Naive thymus-derived CD4-positive, alpha-beta T cell (primary cell): ENCODE measurements around the gene FAM120B. TPM values are rescaled to one million over a fixed set of nuclear protein-coding genes. Genes with fewer than 3 reads are reported as not detected.
"Not testable (repeated sequence)": the region's sequence is repeated elsewhere in the genome, so short reads cannot be mapped to it uniquely, and the experiment has no call there.

Experiments
- ATAC-seq: fragments of 150-1000 bp; cut with Tn5 transposase; 2 replicates; pipeline ENCODE4 v1.10.0; 2021; ENCODE audit warnings: mild to moderate bottlenecking, moderate library complexity
- CTCF ChIA-PET: fragments of 350-600 bp; sonication (Branson Sonifier 250); formaldehyde crosslinking; loops from one replicate; lab custom pipeline; 2021; ENCODE audit warnings: antibody characterized with exemption; lab: Charles Lee
- POLR2A ChIA-PET: fragments of 350-600 bp; sonication (Branson Sonifier 250); formaldehyde crosslinking; loops from one replicate; lab custom pipeline; 2021; ENCODE audit warnings: antibody characterized with exemption, inconsistent platforms; lab: Charles Lee
- DNase-seq, 9 donors: peaks; one replicate each; pipeline versions ENCODE4 v3.0.0 to v3.0.0-alpha.2; 2020 to 2022; ENCODE audit warnings: mixed read lengths in 1 of 9
- H3K27ac ChIP-seq: one replicate; pipeline ENCODE4 v1.7.0; 2013; ENCODE audit warnings: mild to moderate bottlenecking, low read depth, low read length, moderate library complexity
- H3K27me3 ChIP-seq, 2 donors: one replicate each; pipeline ENCODE4 v1.7.0; 2013; ENCODE audit warnings: low read length in 2 of 2, mild to moderate bottlenecking in 2 of 2, moderate library complexity in 2 of 2; ENCODE audit not compliant: control insufficient read depth in 2 of 2, insufficient read depth in 2 of 2
- H3K36me3 ChIP-seq, 3 experiments: 1 replicate in 2 of 3; 2 replicates in 1 of 3; pipeline ENCODE4 v1.7.0; 2013; ENCODE audit warnings: low read length in 3 of 3, mild to moderate bottlenecking in 3 of 3, moderate library complexity in 1 of 3; ENCODE audit not compliant: insufficient read depth in 3 of 3, control insufficient read depth in 2 of 3
- H3K4me1 ChIP-seq, 2 donors: one replicate each; pipeline ENCODE4 v1.7.0; 2013; ENCODE audit warnings: low read length in 2 of 2, mild to moderate bottlenecking in 2 of 2, moderate library complexity in 1 of 2; ENCODE audit not compliant: control insufficient read depth in 2 of 2, insufficient read depth in 2 of 2
- H3K4me3 ChIP-seq: 2 replicates; pipeline ENCODE4 v1.7.0; 2013; ENCODE audit warnings: mild to moderate bottlenecking, low read length
- H3K9me3 ChIP-seq, 3 experiments: 1 replicate in 2 of 3; 2 replicates in 1 of 3; pipeline ENCODE4 v1.7.0; 2013; ENCODE audit warnings: low read length in 3 of 3; ENCODE audit not compliant: control insufficient read depth in 2 of 3
- H3K27ac Mint-ChIP-seq, 9 donors: one replicate each; pipeline ENCODE4 v1.8.0; 2020 to 2022; ENCODE audit warnings: mixed read lengths in 9 of 9, mild to moderate bottlenecking in 8 of 9, moderate library complexity in 5 of 9, inconsistent platforms in 2 of 9
- H3K27me3 Mint-ChIP-seq, 5 donors: one replicate each; pipeline ENCODE4 v1.8.0; 2021 to 2022; ENCODE audit warnings: mixed read lengths in 5 of 5, mild to moderate bottlenecking in 1 of 5
- H3K36me3 Mint-ChIP-seq, 5 donors: one replicate each; pipeline ENCODE4 v1.8.0; 2020 to 2022; ENCODE audit warnings: mixed read lengths in 5 of 5, mild to moderate bottlenecking in 3 of 5, inconsistent platforms in 1 of 5
- H3K4me1 Mint-ChIP-seq, 7 donors: one replicate each; pipeline ENCODE4 v1.8.0; 2020 to 2022; ENCODE audit warnings: mixed read lengths in 7 of 7, mild to moderate bottlenecking in 3 of 7, inconsistent platforms in 1 of 7
- H3K4me3 Mint-ChIP-seq, 10 donors: one replicate each; pipeline ENCODE4 v1.8.0; 2020 to 2022; ENCODE audit warnings: mild to moderate bottlenecking in 10 of 10, mixed read lengths in 10 of 10, moderate library complexity in 6 of 10, inconsistent platforms in 2 of 10
- H3K9me3 Mint-ChIP-seq, 11 donors: one replicate each; pipeline ENCODE4 v1.8.0; 2020 to 2022; ENCODE audit warnings: mixed read lengths in 11 of 11, mild to moderate bottlenecking in 4 of 11, inconsistent platforms in 1 of 11, moderate library complexity in 1 of 11
- intact Hi-C, 2 donors: fragments of 100-400 bp; cut with micrococcal nuclease; formaldehyde crosslinking; loops; one replicate each; pipeline ENCODE4 v1.15.1; 2023
- polyA plus RNA-seq, 2 donors: library from polyadenylated mRNA; unstranded; fragments of 300-500 nt; fragmentation: Illumina TruSeq; gene quantifications; one replicate each; pipeline ENCODE4 v1.2.3, GENCODE V29; 2021
- total RNA-seq, 6 experiments: library from RNA in 5 of 6; stranded (reverse) in 5 of 6; gene quantifications; 1 replicate in 5 of 6; 2 replicates in 1 of 6; pipeline ENCODE4 v1.2.3 and lab custom pipeline; 2021 to 2026

The FAM120B gene
- total and polyA plus RNA-seq, 7 experiments from 2014 or later: 27.2 to 53.4 (median 35.5) TPM

- DNase-seq, H3K9me3 ChIP-seq, H3K4me3 ChIP-seq, intact Hi-C loops, ATAC-seq, H3K27me3 ChIP-seq, H3K4me3 Mint-ChIP-seq, H3K27ac ChIP-seq, CTCF ChIA-PET, H3K27me3 Mint-ChIP-seq, H3K4me1 ChIP-seq: not testable (repeated sequence)
- H3K36me3 ChIP-seq: peaks cover 12 to 38% (median 16%) of the 10 kb centered on the region in 3 experiments
- H3K9me3 Mint-ChIP-seq: peaks cover 0 to 31% (median 8%) of the 10 kb centered on the region in 11 donors
- peaks cover 13 to 79% (median 65%) of the 10 kb centered on the region in 5 donors for H3K36me3 Mint-ChIP-seq
- H3K27ac Mint-ChIP-seq: peak overlapping the region in 3 of 9 donors; percentile 1 to 74 (median 59)
- POLR2A ChIA-PET: interaction anchor here (1.2 kb wide), 1 partner anchor 44 kb away, joined by 3 read pairs; no protein-coding TSS in a partner anchor
- peaks cover 0 to 20% (median 8%) of the 10 kb centered on the region in 7 donors for H3K4me1 Mint-ChIP-seq
Observed at GRCh38 chr6:170351456-170351855, 44.9 kb downstream of the FAM120B start.

GRCh38 chr6:170355190-170355589 is 48.6 kb downstream of the FAM120B start:
- H3K9me3 Mint-ChIP-seq: peaks cover 0 to 28% (median 8%) of the 10 kb centered on the region in 11 donors
- peaks cover 14 to 63% (median 45%) of the 10 kb centered on the region in 5 donors for H3K36me3 Mint-ChIP-seq
- POLR2A ChIA-PET: not testable (repeated sequence)

GRCh38 chr6:170355661-170356060 is 49.1 kb downstream of the FAM120B start:
- H3K27ac Mint-ChIP-seq: no peak overlapping the region
- Histone ChIP-seq H3K4me1 (no peaks in the 10 kb centered on the region), H3K36me3 (peaks cover 0 to 54% (median 4%) of the 10 kb centered on the region in 3 experiments), H3K27ac (no peak overlapping the region), H3K27me3 (no peaks in the 10 kb centered on the region), H3K4me3 (no peak overlapping the region), H3K9me3 (no peaks in the 10 kb centered on the region)
- intact Hi-C loops: no loop called here
- peaks cover 0 to 14% (median 2%) of the 10 kb centered on the region in 7 donors for H3K4me1 Mint-ChIP-seq
- no peak overlapping the region for H3K4me3 Mint-ChIP-seq
- peaks cover 0 to 28% (median 8%) of the 10 kb centered on the region in 11 donors for H3K9me3 Mint-ChIP-seq
- no peaks in the 10 kb centered on the region for H3K27me3 Mint-ChIP-seq
- POLR2A ChIA-PET: no interaction called here
- ATAC-seq (no peak), DNase-seq (no peak)
- peaks cover 12 to 58% (median 41%) of the 10 kb centered on the region in 5 donors for H3K36me3 Mint-ChIP-seq
- CTCF ChIA-PET: no interaction called here

More at GRCh38 chr6:170355190-170355589, 48.6 kb downstream of the FAM120B start:
- ATAC-seq, H3K4me3 ChIP-seq, H3K27me3 Mint-ChIP-seq, H3K27ac ChIP-seq, DNase-seq, H3K9me3 ChIP-seq, CTCF ChIA-PET, H3K4me1 ChIP-seq, H3K4me3 Mint-ChIP-seq, H3K27me3 ChIP-seq, intact Hi-C loops: not testable (repeated sequence)
- Mint-ChIP-seq H3K4me1 (peaks cover 0 to 14% (median 2%) of the 10 kb centered on the region in 7 donors), H3K27ac (peak overlapping the region in 4 of 9 donors; percentile 11 to 33 (median 15))
- peaks cover 0 to 54% (median 8%) of the 10 kb centered on the region in 3 experiments for H3K36me3 ChIP-seq

- POLR2A ChIA-PET: no interaction called here
- peaks cover 0 to 62% (median 0%) of the 10 kb centered on the region in 3 experiments for H3K36me3 ChIP-seq
- intact Hi-C loops: no loop called here
- CTCF ChIA-PET: no interaction called here
- no peaks in the 10 kb centered on the region for H3K9me3 ChIP-seq
- H3K27me3 ChIP-seq: no peaks in the 10 kb centered on the region
- H3K4me3 Mint-ChIP-seq: no peak overlapping the region
- ATAC-seq (peak; percentile 14), DNase-seq (no peak)
- H3K27me3 Mint-ChIP-seq: no peaks in the 10 kb centered on the region
- H3K27ac ChIP-seq: no peak overlapping the region
- peaks cover 0 to 5% (median 0%) of the 10 kb centered on the region in 7 donors for H3K4me1 Mint-ChIP-seq
- H3K9me3 Mint-ChIP-seq: peaks cover 0 to 9% (median 0%) of the 10 kb centered on the region in 11 donors
- peaks cover 5 to 42% (median 25%) of the 10 kb centered on the region in 5 donors for H3K36me3 Mint-ChIP-seq
- no peak overlapping the region for H3K4me3 ChIP-seq
- H3K4me1 ChIP-seq: no peaks in the 10 kb centered on the region
- H3K27ac Mint-ChIP-seq: peak overlapping the region in 2 of 9 donors; percentile 10 to 54
Observed at GRCh38 chr6:170357812-170358211, 51.3 kb downstream of the FAM120B start.

- H3K4me1 ChIP-seq: no peaks in the 10 kb centered on the region
- Mint-ChIP-seq H3K36me3 (peaks cover 5 to 39% (median 19%) of the 10 kb centered on the region in 5 donors), H3K27ac (no peak overlapping the region), H3K4me3 (no peak overlapping the region), H3K27me3 (no peaks in the 10 kb centered on the region), H3K4me1 (peaks cover 0 to 5% (median 0%) of the 10 kb centered on the region in 7 donors), H3K9me3 (peaks cover 0 to 4% (median 0%) of the 10 kb centered on the region in 11 donors)
- CTCF ChIA-PET: no interaction called here
- H3K9me3 ChIP-seq: no peaks in the 10 kb centered on the region
- peaks cover 0 to 69% (median 0%) of the 10 kb centered on the region in 3 experiments for H3K36me3 ChIP-seq
- DNase-seq (no peak), ATAC-seq (no peak)
- H3K4me3 ChIP-seq: no peak overlapping the region
- POLR2A ChIA-PET: no interaction called here
- H3K27me3 ChIP-seq: no peaks in the 10 kb centered on the region
- H3K27ac ChIP-seq: no peak overlapping the region
- intact Hi-C loops: no loop called here
Observed at GRCh38 chr6:170358496-170358895, 51.9 kb downstream of the FAM120B start.

GRCh38 chr6:170360476-170360875 is 53.9 kb downstream of the FAM120B start:
- H3K9me3 ChIP-seq: no peaks in the 10 kb centered on the region
- peaks cover 0 to 81% (median 0%) of the 10 kb centered on the region in 3 experiments for H3K36me3 ChIP-seq
- H3K4me1 ChIP-seq: no peaks in the 10 kb centered on the region
- no peaks in the 10 kb centered on the region for H3K27me3 ChIP-seq
- DNase-seq (no peak), ATAC-seq (no peak)
- no peak overlapping the region for H3K4me3 Mint-ChIP-seq
- no peak overlapping the region for H3K4me3 ChIP-seq
- no peak overlapping the region for H3K27ac ChIP-seq
- ChIA-PET POLR2A (no interaction called here), CTCF (no interaction called here)
- H3K36me3 Mint-ChIP-seq: peaks cover 3 to 35% (median 14%) of the 10 kb centered on the region in 5 donors
- no peak overlapping the region for H3K27ac Mint-ChIP-seq
- H3K27me3 Mint-ChIP-seq: no peaks in the 10 kb centered on the region
- peaks cover 0 to 5% (median 4%) of the 10 kb centered on the region in 7 donors for H3K4me1 Mint-ChIP-seq
- no peaks in the 10 kb centered on the region for H3K9me3 Mint-ChIP-seq
- intact Hi-C loops: no loop called here

- intact Hi-C loops: no loop called here
- DNase-seq: no peak
Observed at GRCh38 chr6:170361335-170361734, 54.8 kb downstream of the FAM120B start.

More at GRCh38 chr6:170361335-170361734, 54.8 kb downstream of the FAM120B start:
- Histone ChIP-seq H3K27ac (no peak overlapping the region), H3K36me3 (peaks cover 0 to 88% (median 0%) of the 10 kb centered on the region in 3 experiments), H3K9me3 (no peaks in the 10 kb centered on the region), H3K4me1 (no peaks in the 10 kb centered on the region), H3K4me3 (no peak overlapping the region), H3K27me3 (no peaks in the 10 kb centered on the region)
- CTCF ChIA-PET: no interaction called here
- Mint-ChIP-seq H3K9me3 (no peaks in the 10 kb centered on the region), H3K4me1 (peaks cover 0 to 7% (median 5%) of the 10 kb centered on the region in 7 donors), H3K36me3 (peaks cover 4 to 42% (median 14%) of the 10 kb centered on the region in 5 donors), H3K4me3 (no peak overlapping the region), H3K27ac (peak overlapping the region in 1 of 9 donors; percentile 20), H3K27me3 (no peaks in the 10 kb centered on the region)
- ATAC-seq: no peak
- POLR2A ChIA-PET: interaction anchor here (0.6 kb wide), 1 partner anchor 285 kb away, joined by 3 read pairs; no protein-coding TSS in a partner anchor
